Endothelial cell (in vitro differentiated cells): ENCODE data around the gene ADAMTS12. TPM values are rescaled to one million over a fixed set of nuclear protein-coding genes. Genes with fewer than 3 reads are reported as not detected.

Experiments
- DNase-seq: peaks from one replicate; pipeline ENCODE4 v3.0.0; 2021; ENCODE audit warnings: low spot score
- H3K27ac Mint-ChIP-seq: one replicate; pipeline ENCODE4 v1.8.0; 2021; ENCODE audit warnings: mixed read lengths, inconsistent platforms; ENCODE audit not compliant: unreplicated experiment
- H3K27me3 Mint-ChIP-seq: one replicate; pipeline ENCODE4 v1.8.0; 2021; ENCODE audit warnings: mild to moderate bottlenecking, moderate library complexity, mixed read lengths, inconsistent platforms; ENCODE audit not compliant: unreplicated experiment
- H3K36me3 Mint-ChIP-seq: one replicate; pipeline ENCODE4 v1.8.0; 2021; ENCODE audit warnings: mild to moderate bottlenecking, low read depth, mixed read lengths, inconsistent platforms; ENCODE audit not compliant: unreplicated experiment
- H3K4me1 Mint-ChIP-seq: one replicate; pipeline ENCODE4 v1.8.0; 2021; ENCODE audit warnings: mild to moderate bottlenecking, mixed read lengths, inconsistent platforms; ENCODE audit not compliant: unreplicated experiment
- H3K4me3 Mint-ChIP-seq: one replicate; pipeline ENCODE4 v1.8.0; 2021; ENCODE audit warnings: mild to moderate bottlenecking, mixed read lengths, inconsistent platforms; ENCODE audit not compliant: unreplicated experiment
- H3K9me3 Mint-ChIP-seq: one replicate; pipeline ENCODE4 v1.8.0; 2021; ENCODE audit warnings: mixed read lengths, inconsistent platforms; ENCODE audit not compliant: unreplicated experiment
- CTCF ChIP-seq: fragments of 200-600 bp; sonication (generic); IDR thresholded peaks from one replicate; pipeline ENCODE4 v1.5.0; 2021; ENCODE audit warnings: antibody characterized with exemption; ENCODE audit not compliant: unreplicated experiment
- long read RNA-seq: library from polyadenylated mRNA; unstranded; transcript quantifications from one replicate; pipeline ENCODE4 v2.0.0, GENCODE V29; 2020; ENCODE audit not compliant: unreplicated experiment
- total RNA-seq: library from RNA; stranded (reverse); fragmentation: NEBNext Ultra II Directional; extraction: Animal tissue kit (Norgen Biotek cat#: 25700); gene quantifications from one replicate; pipeline ENCODE4 v1.2.1, GENCODE V29; 2021; ENCODE audit not compliant: unreplicated experiment

Gene ADAMTS12, protein sequence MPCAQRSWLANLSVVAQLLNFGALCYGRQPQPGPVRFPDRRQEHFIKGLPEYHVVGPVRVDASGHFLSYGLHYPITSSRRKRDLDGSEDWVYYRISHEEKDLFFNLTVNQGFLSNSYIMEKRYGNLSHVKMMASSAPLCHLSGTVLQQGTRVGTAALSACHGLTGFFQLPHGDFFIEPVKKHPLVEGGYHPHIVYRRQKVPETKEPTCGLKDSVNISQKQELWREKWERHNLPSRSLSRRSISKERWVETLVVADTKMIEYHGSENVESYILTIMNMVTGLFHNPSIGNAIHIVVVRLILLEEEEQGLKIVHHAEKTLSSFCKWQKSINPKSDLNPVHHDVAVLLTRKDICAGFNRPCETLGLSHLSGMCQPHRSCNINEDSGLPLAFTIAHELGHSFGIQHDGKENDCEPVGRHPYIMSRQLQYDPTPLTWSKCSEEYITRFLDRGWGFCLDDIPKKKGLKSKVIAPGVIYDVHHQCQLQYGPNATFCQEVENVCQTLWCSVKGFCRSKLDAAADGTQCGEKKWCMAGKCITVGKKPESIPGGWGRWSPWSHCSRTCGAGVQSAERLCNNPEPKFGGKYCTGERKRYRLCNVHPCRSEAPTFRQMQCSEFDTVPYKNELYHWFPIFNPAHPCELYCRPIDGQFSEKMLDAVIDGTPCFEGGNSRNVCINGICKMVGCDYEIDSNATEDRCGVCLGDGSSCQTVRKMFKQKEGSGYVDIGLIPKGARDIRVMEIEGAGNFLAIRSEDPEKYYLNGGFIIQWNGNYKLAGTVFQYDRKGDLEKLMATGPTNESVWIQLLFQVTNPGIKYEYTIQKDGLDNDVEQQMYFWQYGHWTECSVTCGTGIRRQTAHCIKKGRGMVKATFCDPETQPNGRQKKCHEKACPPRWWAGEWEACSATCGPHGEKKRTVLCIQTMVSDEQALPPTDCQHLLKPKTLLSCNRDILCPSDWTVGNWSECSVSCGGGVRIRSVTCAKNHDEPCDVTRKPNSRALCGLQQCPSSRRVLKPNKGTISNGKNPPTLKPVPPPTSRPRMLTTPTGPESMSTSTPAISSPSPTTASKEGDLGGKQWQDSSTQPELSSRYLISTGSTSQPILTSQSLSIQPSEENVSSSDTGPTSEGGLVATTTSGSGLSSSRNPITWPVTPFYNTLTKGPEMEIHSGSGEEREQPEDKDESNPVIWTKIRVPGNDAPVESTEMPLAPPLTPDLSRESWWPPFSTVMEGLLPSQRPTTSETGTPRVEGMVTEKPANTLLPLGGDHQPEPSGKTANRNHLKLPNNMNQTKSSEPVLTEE (N-terminal part only)
- total RNA-seq = 9.8 TPM
- long read RNA-seq, partial matches to known transcripts = 0 of 3 reads
- long read RNA-seq, other reads (novel, unspliced or antisense) = 2 of 3 reads

- Mint-ChIP-seq H3K36me3 (no peaks in the 10 kb centered on the region), H3K4me1 (peaks cover 16% of the 10 kb centered on the region), H3K4me3 (peak within 1 kb of the TSS; percentile 88), H3K27me3 (peaks cover 8% of the 10 kb centered on the region), H3K27ac (no peak within 1 kb of the TSS), H3K9me3 (no peaks in the 10 kb centered on the region)
- peak; percentile 34 for DNase-seq
- no peak for TF ChIP-seq CTCF
These were observed at the start of gene ADAMTS12 for GRCh38 chr5:33891788-33892619. ADAMTS12 (minus strand) TSS chr5:33891990; CDS start chr5:33891856, 134 bp downstream.

- Mint-ChIP-seq H3K27me3 (peaks cover 3% of the 10 kb centered on the region), H3K4me3 (no peak overlapping the region), H3K4me1 (peaks cover 19% of the 10 kb centered on the region), H3K36me3 (no peaks in the 10 kb centered on the region), H3K9me3 (no peaks in the 10 kb centered on the region), H3K27ac (peak overlapping the region; percentile 85)
- no peak for DNase-seq
- TF ChIP-seq CTCF = no peak
These were observed 49.3 kb upstream of the ADAMTS12 start for GRCh38 chr5:33941090-33941489.

DNA sequence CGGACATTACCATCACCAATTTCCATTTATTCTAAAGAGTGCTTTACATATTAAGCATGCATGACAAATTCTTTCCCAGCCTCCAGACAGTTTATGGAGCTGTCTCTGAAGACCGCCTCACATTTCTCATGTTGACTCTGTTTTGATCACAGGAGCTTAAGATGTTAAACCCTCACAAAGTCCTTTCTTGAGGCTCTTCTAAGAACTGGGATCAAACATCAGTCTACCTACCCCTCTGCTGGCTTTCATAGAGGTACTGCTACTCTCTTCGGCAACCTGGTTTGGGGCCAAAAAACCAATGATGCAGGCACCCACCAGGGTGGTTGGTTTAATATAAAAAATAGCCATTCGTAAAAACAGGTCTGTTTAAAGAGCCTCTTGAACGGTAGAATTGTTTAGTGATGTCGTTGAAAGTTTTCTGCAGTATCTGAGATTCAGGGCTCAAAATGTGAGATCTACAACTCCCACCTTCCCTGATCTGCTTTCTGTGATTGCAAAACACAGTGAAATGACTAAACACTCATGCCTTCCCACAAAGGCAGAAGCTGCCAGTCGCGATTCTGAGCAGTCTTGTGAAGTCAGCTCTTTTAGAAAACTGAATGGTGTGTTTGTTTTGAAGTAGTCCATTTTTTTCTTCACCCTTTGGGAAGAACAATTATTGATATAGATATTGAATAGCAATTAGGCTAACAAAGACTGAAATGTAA lies 47.9 kb upstream of the ADAMTS12 start:
- peaks cover 4% of the 10 kb centered on the region for H3K36me3 Mint-ChIP-seq
- no peak for DNase-seq
- peaks cover 22% of the 10 kb centered on the region for H3K4me1 Mint-ChIP-seq
- no peak for TF ChIP-seq CTCF
- H3K27ac Mint-ChIP-seq = no peak overlapping the region
- H3K4me3 Mint-ChIP-seq = no peak overlapping the region
- H3K27me3 Mint-ChIP-seq = peaks cover 8% of the 10 kb centered on the region
- no peaks in the 10 kb centered on the region for H3K9me3 Mint-ChIP-seq

DNA sequence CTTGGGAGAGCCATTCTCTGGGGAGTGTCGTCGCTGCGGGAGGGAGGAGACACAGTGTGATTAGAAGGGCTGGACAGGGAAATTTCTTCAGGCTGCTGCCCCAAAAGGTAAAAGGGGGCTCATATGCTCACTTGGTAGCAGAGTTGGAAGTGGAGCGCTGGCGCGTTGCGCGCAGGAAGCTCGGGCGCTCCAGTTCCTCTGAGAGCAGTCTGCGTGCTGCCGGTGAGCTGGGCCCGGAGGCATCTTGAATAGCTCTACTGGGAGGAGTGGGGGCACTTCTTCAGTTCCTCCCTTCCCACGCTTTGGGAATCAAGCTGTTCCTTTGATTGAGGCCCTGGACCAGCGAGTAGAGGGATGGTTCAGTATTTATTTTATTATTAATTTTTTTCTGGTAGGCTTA lies 47.1 kb upstream of the ADAMTS12 start:
- TF ChIP-seq CTCF = no peak
- DNase-seq = no peak
- H3K27ac Mint-ChIP-seq = no peak overlapping the region
- H3K9me3 Mint-ChIP-seq = no peaks in the 10 kb centered on the region
- H3K4me1 Mint-ChIP-seq = peaks cover 22% of the 10 kb centered on the region
- peaks cover 4% of the 10 kb centered on the region for H3K36me3 Mint-ChIP-seq
- no peak overlapping the region for H3K4me3 Mint-ChIP-seq
- peaks cover 11% of the 10 kb centered on the region for H3K27me3 Mint-ChIP-seq
